Tibial nerve (tissue), 4 donors: ENCODE measurements around the gene DAB1. TPM values are rescaled to one million over a fixed set of nuclear protein-coding genes. Genes with fewer than 3 reads are reported as not detected.
"Not testable (repeated sequence)": the region's sequence is repeated elsewhere in the genome, so short reads cannot be mapped to it uniquely, and the experiment has no call there.

Source experiments
- DNase-seq, 2 donors: peaks; one replicate each; pipeline ENCODE4 v3.0.0-alpha.2; 2019; ENCODE audit warnings: low spot score in 2 of 2
- H3K27ac ChIP-seq, 4 donors: fragments of 200-600 bp; sonication (generic) in 3 of 4; one replicate each; pipeline ENCODE4 v1.5.1; 2017 to 2019; ENCODE audit warnings: mild to moderate bottlenecking in 1 of 4
- H3K27me3 ChIP-seq, 2 donors: fragments of 200-600 bp; sonication (generic) in 1 of 2; one replicate each; pipeline versions ENCODE4 v1.5.1 to v1.6.0; 2017 to 2019
- H3K36me3 ChIP-seq, 3 donors: fragments of 200-600 bp; sonication (generic); one replicate each; pipeline ENCODE4 v1.5.1; 2018 to 2019
- H3K4me1 ChIP-seq, 4 donors: fragments of 200-600 bp; sonication (generic) in 3 of 4; one replicate each; pipeline ENCODE4 v1.5.1; 2017 to 2019
- H3K4me3 ChIP-seq, 4 donors: fragments of 200-600 bp; sonication (generic) in 3 of 4; one replicate each; pipeline ENCODE4 v1.5.1; 2017 to 2019; ENCODE audit warnings: mild to moderate bottlenecking in 1 of 4, moderate library complexity in 1 of 4
- H3K9me3 ChIP-seq, 4 donors: fragments of 200-600 bp; sonication (generic) in 3 of 4; one replicate each; pipeline ENCODE4 v1.5.1; 2017 to 2019
- CTCF ChIP-seq, 5 experiments: fragments of 200-600 bp in 3 of 5; fragments of 450-650 bp in 2 of 5; sonication (generic) in 3 of 5; IDR thresholded peaks; one replicate each; pipeline ENCODE4 v1.5.1; 2016 to 2019; ENCODE audit warnings: antibody characterized with exemption in 5 of 5, mild to moderate bottlenecking in 3 of 5, moderate library complexity in 2 of 5
- EP300 ChIP-seq, 2 donors: sonication (generic); formaldehyde crosslinking; IDR thresholded peaks; one replicate each; pipeline ENCODE4 v1.6.1; 2017; ENCODE audit warnings: antibody characterized with exemption in 2 of 2, mild to moderate bottlenecking in 1 of 2
- POLR2A ChIP-seq, 2 donors: fragments of 450-650 bp; IDR thresholded peaks; one replicate each; pipeline ENCODE4 v1.6.1; 2017; ENCODE audit warnings: antibody characterized with exemption in 2 of 2, mild to moderate bottlenecking in 2 of 2, moderate library complexity in 2 of 2
- WGBS, 2 donors: methylation state at CpG; one replicate each; pipeline ENCODE4 v1.1.5; 2018; 5-methylcytosine and 5-hydroxymethylcytosine counted together
- total RNA-seq, 4 donors: library from RNA; depleted of rRNA; stranded (reverse); fragments of >200 nt; gene quantifications; one replicate each; pipeline ENCODE4 v1.1.0, GENCODE V29; 2016

DAB1 gene
- total RNA-seq, 4 donors from 2014 or later = 4.0 to 8.3 (median 4.4) TPM

- no peak for DNase-seq
- TF ChIP-seq POLR2A (IDR thresholded peaks at IDR 0.05) = no peak
- no peak for TF ChIP-seq CTCF (IDR thresholded peaks at IDR 0.05)
- TF ChIP-seq EP300 (IDR thresholded peaks at IDR 0.05) = no peak
- Histone ChIP-seq H3K4me3 (no peak overlapping the region), H3K9me3 (no peaks in the 10 kb centered on the region), H3K27ac (no peak overlapping the region), H3K27me3 (no peaks in the 10 kb centered on the region), H3K4me1 (peaks cover 0 to 2% (median 0%) of the 10 kb centered on the region in 4 donors), H3K36me3 (no peaks in the 10 kb centered on the region)
- 59 to 66% methylated on average over 3 of the region's 3 CpGs for WGBS, 2 donors
Measured at GRCh38 chr1:57089855-57090254, 334.0 kb downstream of the DAB1 start.

DNA sequence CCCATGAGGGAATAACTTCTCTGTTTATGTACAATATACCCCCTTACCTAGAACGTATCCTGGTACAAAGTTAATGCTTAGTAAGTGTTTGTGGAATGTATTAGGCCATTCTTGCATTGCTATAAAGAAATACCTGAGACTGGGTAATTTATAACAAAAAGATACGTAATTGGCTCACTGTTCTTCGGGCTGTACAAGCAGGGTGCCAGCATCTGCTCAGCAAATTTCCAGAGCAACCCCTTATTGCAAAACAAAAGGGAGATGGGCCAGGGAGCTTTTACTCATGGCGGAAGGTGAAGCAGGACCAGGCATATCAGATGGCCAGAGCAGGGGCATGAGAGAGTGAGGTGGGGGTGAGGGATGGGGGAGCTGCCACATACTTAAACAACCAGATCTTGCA lies 334.6 kb downstream of the DAB1 start:
- H3K4me1 ChIP-seq = peaks cover 0 to 5% (median 0%) of the 10 kb centered on the region in 4 donors
- WGBS, 2 donors = 89 to 92% methylated on average over 4 of the region's 4 CpGs

DNA sequence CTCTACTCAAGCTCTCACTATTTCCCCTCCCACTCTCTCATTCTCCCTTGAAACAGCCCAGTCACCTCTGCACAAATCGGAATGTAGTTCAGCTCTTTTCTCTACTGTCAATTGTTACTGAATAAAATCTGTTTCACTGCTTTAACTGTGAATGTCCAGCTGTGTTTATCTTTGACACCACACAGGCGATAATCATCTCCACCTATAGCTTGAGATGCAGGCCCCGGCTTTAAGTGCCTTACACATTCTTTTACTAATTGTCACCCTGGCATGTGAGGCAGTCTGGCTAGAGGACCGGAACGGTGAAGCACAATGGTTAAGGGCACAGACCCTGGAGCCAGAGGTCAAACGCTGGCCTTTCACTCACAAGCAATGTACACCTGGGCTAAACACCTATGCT lies 335.2 kb downstream of the DAB1 start:
- Histone ChIP-seq H3K4me1 (peaks cover 0 to 5% (median 0%) of the 10 kb centered on the region in 4 donors), H3K4me3 (no peak overlapping the region), H3K9me3 (no peaks in the 10 kb centered on the region), H3K27ac (no peak overlapping the region), H3K27me3 (no peaks in the 10 kb centered on the region), H3K36me3 (no peaks in the 10 kb centered on the region)
- TF ChIP-seq CTCF (IDR thresholded peaks at IDR 0.05) (no peak), POLR2A (IDR thresholded peaks at IDR 0.05) (no peak), EP300 (IDR thresholded peaks at IDR 0.05) (no peak)
- WGBS, 2 donors = 69 to 76% methylated on average over 6 of the region's 6 CpGs
- DNase-seq = no peak

More for the DNA sequence above, 334.6 kb downstream of the DAB1 start:
- no peak for DNase-seq
- no peaks in the 10 kb centered on the region for H3K36me3 ChIP-seq
- no peaks in the 10 kb centered on the region for H3K27me3 ChIP-seq
- H3K27ac ChIP-seq = no peak overlapping the region
- no peak overlapping the region for H3K4me3 ChIP-seq
- H3K9me3 ChIP-seq = no peaks in the 10 kb centered on the region
- TF ChIP-seq EP300 (IDR thresholded peaks at IDR 0.05) (no peak), POLR2A (IDR thresholded peaks at IDR 0.05) (no peak), CTCF (IDR thresholded peaks at IDR 0.05) (no peak)

DNA sequence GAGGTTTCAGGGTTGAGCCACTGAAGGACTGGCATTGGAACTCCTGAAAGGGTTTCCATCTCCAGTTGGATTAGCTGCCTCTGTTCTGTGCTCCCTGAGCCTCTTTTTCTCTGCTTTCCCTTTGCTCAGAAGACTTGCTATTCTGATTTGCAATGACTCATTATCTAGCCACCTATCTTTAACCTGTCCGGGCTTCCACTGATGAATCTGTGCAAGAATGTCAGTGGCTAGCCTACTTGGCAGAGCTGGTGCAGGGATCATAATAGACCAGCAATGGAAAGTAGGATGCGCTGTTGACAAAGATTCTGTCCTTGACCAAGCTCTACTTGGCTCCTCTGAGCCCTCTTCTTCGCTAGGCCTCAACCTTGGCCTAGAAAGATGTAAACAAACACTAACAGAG lies 336.2 kb downstream of the DAB1 start:
- H3K27me3 ChIP-seq, H3K4me3 ChIP-seq, H3K9me3 ChIP-seq, H3K27ac ChIP-seq, H3K36me3 ChIP-seq, H3K4me1 ChIP-seq, DNase-seq: not testable (repeated sequence)
- 83 to 95% methylated on average over 1 to 2 of the region's 3 CpGs for WGBS, 2 donors

- TF ChIP-seq EP300 (IDR thresholded peaks at IDR 0.05) (no peak), POLR2A (IDR thresholded peaks at IDR 0.05) (no peak), CTCF (IDR thresholded peaks at IDR 0.05) (no peak)
Measured at GRCh38 chr1:57086154-57086553, 337.7 kb downstream of the DAB1 start.

DNA sequence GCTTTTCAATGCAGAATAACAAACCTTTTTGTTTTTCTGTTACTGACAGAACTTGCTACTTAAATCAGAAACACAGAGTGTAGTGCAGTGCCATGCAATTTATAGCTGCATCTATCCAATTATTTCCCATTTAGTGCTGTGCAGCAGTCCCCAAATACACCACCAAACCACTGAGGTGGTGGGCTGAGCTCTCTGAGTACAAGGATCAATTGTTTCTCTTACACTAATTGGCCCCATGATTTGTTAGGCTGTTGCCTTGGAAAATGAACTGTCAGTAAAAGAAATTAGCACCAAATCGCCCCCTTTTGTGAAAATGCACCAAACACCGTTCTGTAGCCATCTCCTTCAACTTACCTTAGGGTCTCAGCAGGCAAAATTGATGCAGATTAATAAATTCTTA lies 339.2 kb downstream of the DAB1 start:
- H3K27ac ChIP-seq = no peak overlapping the region
- H3K4me1 ChIP-seq = peaks cover 0 to 5% (median 0%) of the 10 kb centered on the region in 4 donors
- no peak for DNase-seq
- TF ChIP-seq POLR2A (IDR thresholded peaks at IDR 0.05) = no peak
- no peak for TF ChIP-seq CTCF (IDR thresholded peaks at IDR 0.05)
- no peak for TF ChIP-seq EP300 (IDR thresholded peaks at IDR 0.05)
- no peaks in the 10 kb centered on the region for H3K36me3 ChIP-seq
- no peaks in the 10 kb centered on the region for H3K27me3 ChIP-seq
- H3K9me3 ChIP-seq = no peaks in the 10 kb centered on the region
- 76 to 81% methylated on average over 2 of the region's 2 CpGs for WGBS, 2 donors
- H3K4me3 ChIP-seq = no peak overlapping the region

More at GRCh38 chr1:57086154-57086553, 337.7 kb downstream of the DAB1 start:
- H3K4me3 ChIP-seq = no peak overlapping the region
- no peak for DNase-seq
- WGBS, 2 donors = 67 to 76% methylated on average over 6 of the region's 6 CpGs
- H3K27ac ChIP-seq = no peak overlapping the region
- peaks cover 0 to 5% (median 0%) of the 10 kb centered on the region in 4 donors for H3K4me1 ChIP-seq
- no peaks in the 10 kb centered on the region for H3K36me3 ChIP-seq
- H3K27me3 ChIP-seq = no peaks in the 10 kb centered on the region
- H3K9me3 ChIP-seq = no peaks in the 10 kb centered on the region
